Calu3 (cell line): Measurements from ENCODE around the gene KRTAP4-4. TPM values are rescaled to one million over a fixed set of nuclear protein-coding genes. Genes with fewer than 3 reads are reported as not detected.
"Not testable (repeated sequence)": the region's sequence is repeated elsewhere in the genome, so short reads cannot be mapped to it uniquely, and the experiment has no call there.

Experiments used
- BruUV-seq: library from RNA; stranded (reverse); fragments of 400-500 nt; replicated peaks from 2 replicates; lab custom pipeline; 2021; lab: Mats Ljungman, UMichigan
- CTCF ChIA-PET: fragments of 300-600 bp; sonication (Branson Sonifier 250); formaldehyde crosslinking; loops from one replicate; lab custom pipeline; 2022; ENCODE audit warnings: antibody characterized with exemption; lab: Charles Lee
- DNase-seq: peaks from one replicate; pipeline ENCODE4 v3.0.0; 2022
- H3K27ac Mint-ChIP-seq: one replicate; pipeline ENCODE4 v1.8.0; 2022; ENCODE audit warnings: mixed read lengths; ENCODE audit not compliant: unreplicated experiment
- H3K27me3 Mint-ChIP-seq: one replicate; pipeline ENCODE4 v1.8.0; 2022; ENCODE audit warnings: mixed read lengths; ENCODE audit not compliant: unreplicated experiment
- H3K36me3 Mint-ChIP-seq: one replicate; pipeline ENCODE4 v1.8.0; 2022; ENCODE audit warnings: mild to moderate bottlenecking, moderate library complexity, mixed read lengths; ENCODE audit not compliant: insufficient read depth, unreplicated experiment
- H3K4me1 Mint-ChIP-seq: one replicate; pipeline ENCODE4 v1.8.0; 2022; ENCODE audit warnings: mild to moderate bottlenecking, low read depth, mixed read lengths; ENCODE audit not compliant: unreplicated experiment
- H3K4me3 Mint-ChIP-seq: one replicate; pipeline ENCODE4 v1.8.0; 2022; ENCODE audit warnings: mild to moderate bottlenecking, low read depth, moderate library complexity, mixed read lengths; ENCODE audit not compliant: unreplicated experiment
- H3K9me3 Mint-ChIP-seq: one replicate; pipeline ENCODE4 v1.8.0; 2022; ENCODE audit warnings: low read depth, mixed read lengths; ENCODE audit not compliant: unreplicated experiment
- intact Hi-C: fragments of 100-400 bp; cut with micrococcal nuclease; formaldehyde crosslinking; loops from one replicate; pipeline ENCODE4 v1.10.0; 2022; ENCODE audit not compliant: unreplicated experiment
- total RNA-seq: library from RNA; stranded (reverse); gene quantifications from 2 replicates; pipeline ENCODE4 v1.2.3, GENCODE V29; 2022
- TF ChIP-seq, protein P1 (sequence below): fragments of 200-600 bp; IDR thresholded peaks from one replicate; pipeline ENCODE4 v1.8.0; 2022; ENCODE audit warnings: antibody characterized with exemption; ENCODE audit not compliant: unreplicated experiment

The KRTAP4-4 gene
- total RNA-seq, 1 experiment from 2014 or later, result not detected

GRCh38 chr17:41151525-41151924 is 9.0 kb downstream of the KRTAP4-4 start:
- H3K9me3 Mint-ChIP-seq, result no peaks in the 10 kb centered on the region
- TF ChIP-seq, protein P1, sequence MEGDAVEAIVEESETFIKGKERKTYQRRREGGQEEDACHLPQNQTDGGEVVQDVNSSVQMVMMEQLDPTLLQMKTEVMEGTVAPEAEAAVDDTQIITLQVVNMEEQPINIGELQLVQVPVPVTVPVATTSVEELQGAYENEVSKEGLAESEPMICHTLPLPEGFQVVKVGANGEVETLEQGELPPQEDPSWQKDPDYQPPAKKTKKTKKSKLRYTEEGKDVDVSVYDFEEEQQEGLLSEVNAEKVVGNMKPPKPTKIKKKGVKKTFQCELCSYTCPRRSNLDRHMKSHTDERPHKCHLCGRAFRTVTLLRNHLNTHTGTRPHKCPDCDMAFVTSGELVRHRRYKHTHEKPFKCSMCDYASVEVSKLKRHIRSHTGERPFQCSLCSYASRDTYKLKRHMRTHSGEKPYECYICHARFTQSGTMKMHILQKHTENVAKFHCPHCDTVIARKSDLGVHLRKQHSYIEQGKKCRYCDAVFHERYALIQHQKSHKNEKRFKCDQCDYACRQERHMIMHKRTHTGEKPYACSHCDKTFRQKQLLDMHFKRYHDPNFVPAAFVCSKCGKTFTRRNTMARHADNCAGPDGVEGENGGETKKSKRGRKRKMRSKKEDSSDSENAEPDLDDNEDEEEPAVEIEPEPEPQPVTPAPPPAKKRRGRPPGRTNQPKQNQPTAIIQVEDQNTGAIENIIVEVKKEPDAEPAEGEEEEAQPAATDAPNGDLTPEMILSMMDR, result no peak
- H3K4me3 Mint-ChIP-seq, result no peak overlapping the region
- H3K27me3 Mint-ChIP-seq, result no peaks in the 10 kb centered on the region
- no peaks in the 10 kb centered on the region for H3K36me3 Mint-ChIP-seq
- DNase-seq, result no peak
- H3K4me1 Mint-ChIP-seq, result peaks cover 6% of the 10 kb centered on the region
- CTCF ChIA-PET, result no interaction called here
- intact Hi-C loops, result no loop called here
- no TSS peak for BruUV-seq
- H3K27ac Mint-ChIP-seq, result no peak overlapping the region

DNA sequence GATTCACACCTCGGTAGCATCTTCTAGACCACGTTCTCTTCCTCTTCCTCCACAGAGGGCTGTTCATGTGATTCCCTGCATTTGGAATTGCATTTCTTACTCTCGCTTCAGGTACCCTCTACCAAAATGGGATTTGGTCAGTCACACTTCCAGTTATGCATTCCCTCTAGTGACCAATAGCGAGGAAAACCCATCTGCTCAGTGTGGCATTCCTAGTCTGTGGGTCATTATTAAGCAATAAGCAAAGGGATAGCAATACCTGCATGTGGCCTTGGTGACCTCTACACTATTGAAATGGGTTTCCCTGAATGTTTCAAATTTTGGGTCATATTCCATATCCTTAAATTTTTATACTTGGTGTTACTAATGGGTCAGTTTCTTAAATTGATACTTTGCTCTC is 10.5 kb downstream of the KRTAP4-4 start:
- no peak overlapping the region for H3K27ac Mint-ChIP-seq
- intact Hi-C loops, result no loop called here
- TF ChIP-seq, protein P1, result no peak
- no peaks in the 10 kb centered on the region for H3K27me3 Mint-ChIP-seq
- CTCF ChIA-PET, result no interaction called here
- BruUV-seq, result no TSS peak
- H3K4me1 Mint-ChIP-seq, result peaks cover 6% of the 10 kb centered on the region
- DNase-seq, result no peak
- no peak overlapping the region for H3K4me3 Mint-ChIP-seq
- no peaks in the 10 kb centered on the region for H3K36me3 Mint-ChIP-seq
- no peaks in the 10 kb centered on the region for H3K9me3 Mint-ChIP-seq

- no peak for DNase-seq
- TF ChIP-seq, protein P1, result no peak
- H3K36me3 Mint-ChIP-seq, result no peaks in the 10 kb centered on the region
- intact Hi-C loops, result no loop called here
- no peak within 1 kb of the TSS for H3K27ac Mint-ChIP-seq
- CTCF ChIA-PET, result no interaction called here
- no TSS peak for BruUV-seq
- no peaks in the 10 kb centered on the region for H3K27me3 Mint-ChIP-seq
- H3K9me3 Mint-ChIP-seq, result no peaks in the 10 kb centered on the region
- peaks cover 6% of the 10 kb centered on the region for H3K4me1 Mint-ChIP-seq
- no peak within 1 kb of the TSS for H3K4me3 Mint-ChIP-seq
Observed at GRCh38 chr17:41149652-41149985, 10.9 kb downstream of the KRTAP4-4 start, which contains the start of gene KRTAP4-5. Gene KRTAP4-5 (minus strand): TSS chr17:41149825. CDS start chr17:41149767, 58 bp downstream.

- intact Hi-C loops, H3K9me3 Mint-ChIP-seq, CTCF ChIA-PET, H3K27ac Mint-ChIP-seq, H3K27me3 Mint-ChIP-seq, H3K4me1 Mint-ChIP-seq, DNase-seq, H3K36me3 Mint-ChIP-seq, H3K4me3 Mint-ChIP-seq, BruUV-seq: not testable (repeated sequence)
Observed at GRCh38 chr17:41148971-41149651, 11.4 kb downstream of the KRTAP4-4 start.

- Mint-ChIP-seq H3K27ac (no peak overlapping the region), H3K4me1 (peaks cover 6% of the 10 kb centered on the region), H3K4me3 (no peak overlapping the region), H3K9me3 (peaks cover 7% of the 10 kb centered on the region), H3K27me3 (no peaks in the 10 kb centered on the region), H3K36me3 (no peaks in the 10 kb centered on the region)
- CTCF ChIA-PET, result no interaction called here
- TF ChIP-seq, protein P1, result no peak
- intact Hi-C loops, result no loop called here
- DNase-seq, result no peak
- no TSS peak for BruUV-seq
Observed at GRCh38 chr17:41147531-41148204, 12.9 kb downstream of the KRTAP4-4 start.
